Activated CD8-positive, alpha-beta memory T cell treated with anti-CD3 and anti-CD28 coated beads, Interleukin-2, amount 50 U/mL, for 48 hours (primary cell): ENCODE measurements around the gene NTNG1.

Experiments used
- DNase-seq: peaks from one replicate; pipeline ENCODE4 v3.0.0-alpha.2; 2020

NTNG1 gene

DNA sequence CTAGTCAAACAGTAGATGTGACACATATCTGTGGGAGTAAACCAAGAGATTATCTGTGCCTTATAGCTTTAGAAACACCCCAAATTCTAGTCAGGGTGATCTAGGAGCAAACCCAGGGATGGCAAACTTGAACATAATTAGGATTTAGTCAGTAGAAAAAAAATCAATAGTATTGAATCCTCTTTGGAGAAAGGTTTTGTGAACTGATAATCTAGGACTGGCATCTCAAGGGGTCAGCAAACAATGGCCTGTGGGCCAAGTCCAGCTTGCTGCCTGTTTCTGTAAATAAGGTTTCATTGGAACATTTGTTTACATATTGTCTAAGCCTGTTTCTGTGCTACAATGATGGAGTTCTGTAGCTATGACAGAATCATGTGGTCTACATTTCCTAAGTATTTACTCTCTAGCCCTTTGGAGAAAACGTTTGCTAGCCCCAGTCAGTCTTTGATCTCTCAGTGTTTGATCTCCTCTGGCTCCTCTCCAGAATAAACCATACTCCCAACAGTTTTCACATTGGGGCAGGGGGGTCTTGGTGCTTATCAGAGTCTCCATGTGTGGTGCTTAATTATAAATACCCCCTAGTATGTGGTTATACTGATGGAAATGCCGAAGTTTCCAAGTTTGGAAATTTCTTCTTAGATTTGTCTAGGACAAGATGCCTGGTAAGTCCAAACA, 385.8 kb downstream of the NTNG1 start:
- DNase-seq: no peak

DNA sequence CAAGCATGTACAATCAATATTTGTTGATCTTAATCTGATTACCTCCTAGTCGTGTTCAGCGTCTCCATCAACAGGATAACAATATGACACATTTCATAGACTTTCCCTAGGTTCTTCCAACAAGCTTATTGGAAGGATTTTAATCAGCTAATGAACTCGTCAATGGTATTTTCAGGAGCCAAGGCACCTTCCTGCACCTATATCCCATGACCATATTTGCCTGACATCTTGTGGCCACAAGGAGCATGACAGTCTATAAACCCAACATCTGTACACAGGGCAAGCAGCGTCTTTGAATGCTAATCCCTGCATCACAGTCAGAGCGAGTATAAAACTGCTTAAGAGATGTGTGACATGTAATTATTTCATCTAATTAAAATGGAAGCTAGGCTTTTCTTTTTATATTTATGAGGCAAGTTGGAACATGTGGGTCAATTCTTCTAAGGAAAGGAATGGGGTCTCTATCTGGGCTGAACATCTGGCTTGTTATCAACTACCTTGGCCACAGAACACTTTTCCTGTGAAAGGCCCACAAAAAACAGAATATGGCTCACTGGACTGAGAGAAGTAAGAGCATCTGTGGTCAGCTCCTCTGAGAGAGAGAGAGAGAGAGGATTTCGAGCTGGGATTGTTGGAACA, 388.8 kb downstream of the NTNG1 start:
- DNase-seq: no peak

DNA sequence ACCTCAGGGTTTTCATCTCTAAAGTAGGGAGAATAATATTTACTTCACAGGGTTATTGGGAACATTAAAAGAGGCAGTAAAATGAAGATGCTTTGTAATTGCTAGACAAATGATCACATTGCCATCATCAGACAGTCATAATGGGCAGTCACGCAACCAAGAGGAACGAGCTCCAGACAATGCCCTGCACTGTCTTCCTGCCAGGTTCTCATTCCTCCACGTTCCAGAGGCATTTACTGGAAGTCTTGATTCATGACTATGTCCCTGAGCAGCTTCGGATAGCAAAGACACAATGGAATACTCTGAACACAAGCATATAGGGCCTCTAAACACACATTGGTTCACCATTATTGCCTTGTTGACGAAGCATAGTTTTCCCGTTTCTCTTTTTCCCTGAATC, 389.7 kb downstream of the NTNG1 start:
- no peak for DNase-seq

DNA sequence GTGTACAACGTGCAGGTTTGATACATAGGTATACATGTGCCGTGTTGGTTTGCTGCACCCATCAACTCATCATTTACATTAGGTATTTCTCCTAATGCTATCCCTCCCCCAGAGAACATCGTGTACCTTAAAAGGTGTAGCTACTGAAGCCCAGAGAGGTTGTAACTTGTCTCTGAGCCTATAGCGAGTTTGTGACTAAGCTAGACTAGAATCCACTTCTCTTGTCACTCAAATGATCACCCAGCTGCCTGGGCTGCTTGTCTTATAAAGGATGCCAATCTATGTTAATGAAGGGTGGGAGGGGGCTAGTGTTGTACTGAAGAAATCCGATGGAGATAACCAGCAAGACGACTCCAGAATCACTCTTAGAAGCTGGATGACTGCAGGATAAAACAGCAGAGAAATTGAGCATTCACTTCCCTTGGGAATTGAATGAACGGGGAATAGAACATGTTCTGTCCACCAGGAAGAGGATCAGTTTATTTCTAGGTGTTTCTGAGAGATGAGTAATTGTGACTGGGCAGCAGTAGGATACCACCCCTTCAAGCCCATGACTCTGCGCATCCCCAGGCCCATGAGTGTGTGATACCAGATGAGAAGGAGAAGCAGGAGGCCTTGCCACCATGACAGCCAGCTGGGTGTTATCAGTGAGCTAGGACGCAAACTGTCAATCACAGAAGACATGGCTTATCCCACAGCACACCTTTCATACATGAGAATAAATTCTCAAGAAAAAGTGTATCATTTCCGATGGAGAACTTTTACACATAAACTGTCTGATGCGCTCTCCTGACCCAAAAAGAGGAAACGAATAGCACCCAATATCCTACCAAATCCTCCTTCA, 390.4 kb downstream of the NTNG1 start:
- DNase-seq: no peak

DNA sequence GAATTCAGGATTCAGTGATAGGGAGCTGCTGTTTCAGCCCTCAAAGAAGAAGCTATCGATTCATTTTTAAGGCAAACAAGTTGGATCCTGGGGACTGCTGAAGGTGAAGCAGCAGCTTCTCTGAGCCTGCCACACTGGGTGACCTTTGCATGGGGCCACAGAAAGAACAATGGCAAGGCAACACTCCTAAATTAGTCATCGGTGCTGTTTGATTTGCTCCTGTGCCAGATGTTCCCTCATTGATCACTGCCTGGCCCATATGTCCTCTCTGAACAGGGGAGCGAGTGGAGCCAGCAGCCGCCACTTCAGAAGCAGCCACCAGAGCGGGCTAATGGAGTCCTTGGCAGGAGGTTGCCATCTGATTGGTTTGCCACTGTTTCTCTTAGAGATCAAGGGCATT, 391.5 kb downstream of the NTNG1 start:
- DNase-seq: no peak
